Measurements from ENCODE around the gene NADSYN1. TPM values are rescaled to one million over a fixed set of nuclear protein-coding genes. Genes with fewer than 3 reads are reported as not detected.
A peak's percentile ranks its signal among the peaks of the same experiment; 100 is the strongest.

The NADSYN1 gene
- total and polyA plus RNA-seq, 2 of the 13 experiments (the other 11 are each of a cell fraction or from before 2014, with no cell fraction given) = 35.7 to 51.5 TPM

DNA sequence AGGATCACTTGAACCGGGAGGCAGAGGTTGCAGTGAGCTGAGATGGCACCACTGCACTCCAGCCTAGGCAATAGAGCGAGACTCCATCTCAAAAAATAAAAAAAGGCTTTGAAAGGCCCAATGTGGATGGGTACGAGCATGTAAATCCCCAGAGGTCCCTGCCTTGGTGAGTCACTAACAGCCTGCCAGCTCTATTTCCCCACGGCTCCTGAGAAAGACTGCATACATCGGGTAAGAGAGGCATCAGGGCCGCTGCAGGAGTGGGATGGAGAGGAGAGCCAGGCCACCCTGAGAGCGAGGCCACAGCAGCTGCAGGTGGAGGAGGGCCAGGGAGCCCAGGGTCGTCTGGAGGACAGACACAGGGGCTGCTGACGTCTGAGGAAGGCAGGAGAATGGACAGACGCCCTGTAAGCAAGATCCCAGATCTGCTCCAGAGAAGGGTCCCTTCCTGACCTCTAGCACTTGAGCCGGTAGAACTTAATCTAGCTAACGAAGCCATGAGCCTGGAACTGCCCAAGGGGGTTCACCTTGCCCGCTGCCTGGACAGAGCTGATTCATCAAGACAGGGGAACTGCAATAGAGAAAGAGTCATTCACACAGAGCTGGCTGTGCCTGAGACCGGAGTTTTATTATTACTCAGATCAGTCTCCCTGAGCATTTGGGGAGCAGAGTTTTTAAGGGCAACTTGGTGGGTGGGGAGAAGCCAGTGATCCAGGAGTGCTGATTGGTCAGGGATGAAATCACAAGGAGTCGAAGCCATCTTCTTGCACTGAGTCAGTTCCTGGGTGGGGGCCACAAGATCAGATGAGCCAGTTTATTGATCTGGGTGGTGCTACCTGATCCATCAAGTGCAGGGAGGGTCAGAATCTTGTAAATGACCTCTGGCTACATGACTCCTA is 90.1 kb downstream of the NADSYN1 start:
- in situ Hi-C loops (cut with HindIII; ENCODE audit: extremely low pct_ligation_motif_present, low pct_unique_long_range_greater_than_20kb) (no loop called here), intact Hi-C loops (cut with micrococcal nuclease; ENCODE audit: unreplicated experiment) (no loop called here)
- Histone ChIP-seq H3K9ac (ENCODE audit: insufficient read depth, low read depth, low read length) (no peak overlapping the region), H3K4me1 (ENCODE audit: insufficient read depth, low read length) (peaks cover 95% of the 10 kb centered on the region), H3K4me3 (replicated peaks in 1 of 3; ENCODE audit: insufficient read depth in 1 of 3, low read depth in 2 of 3, low read length in 3 of 3) (no peak overlapping the region), H3K27ac (ENCODE audit: extremely low read length, insufficient read depth, low read length) (no peak overlapping the region), H4K20me1 (ENCODE audit: insufficient read depth, low read length) (no peaks in the 10 kb centered on the region), H3K4me2 (ENCODE audit: low read depth, low read length) (no peak overlapping the region), H3K79me2 (ENCODE audit: insufficient read depth, low read length) (no peaks in the 10 kb centered on the region), H2AFZ (ENCODE audit: low read length) (no peak overlapping the region), H3K27me3 (ENCODE audit: control insufficient read depth in 1 of 2, insufficient read depth in 2 of 2, low read length in 2 of 2) (no peaks in the 10 kb centered on the region), H3K36me3 (replicated peaks in 1 of 2; ENCODE audit: control insufficient read depth in 1 of 2, insufficient read depth in 2 of 2, low read length in 2 of 2) (no peaks in the 10 kb centered on the region), H3K9me3 (ENCODE audit: low read length) (no peaks in the 10 kb centered on the region)
- FAIRE-seq (no peak), DNase-seq (ENCODE audit: low spot score) (no peak), ATAC-seq (no peak)
- POLR2A ChIA-PET = interaction anchor here (1.9 kb wide), 1 partner anchor 9 kb away, joined by 7 read pairs; no protein-coding TSS in a partner anchor
- TF ChIP-seq BORCS8-MEF2B (CRISPR knock-in tag; IDR thresholded peaks at IDR 0.05) (no peak), SPEN (CRISPR knock-in tag; IDR thresholded peaks at IDR 0.05; ENCODE audit: low read depth) (0 out of 2 replicates have a peak, but pooled peaks have one; percentile 12), FOXC1 (CRISPR knock-in tag; IDR thresholded peaks at IDR 0.05; ENCODE audit: borderline replicate concordance) (no peak)
- TF ChIP-seq, protein P1, sequence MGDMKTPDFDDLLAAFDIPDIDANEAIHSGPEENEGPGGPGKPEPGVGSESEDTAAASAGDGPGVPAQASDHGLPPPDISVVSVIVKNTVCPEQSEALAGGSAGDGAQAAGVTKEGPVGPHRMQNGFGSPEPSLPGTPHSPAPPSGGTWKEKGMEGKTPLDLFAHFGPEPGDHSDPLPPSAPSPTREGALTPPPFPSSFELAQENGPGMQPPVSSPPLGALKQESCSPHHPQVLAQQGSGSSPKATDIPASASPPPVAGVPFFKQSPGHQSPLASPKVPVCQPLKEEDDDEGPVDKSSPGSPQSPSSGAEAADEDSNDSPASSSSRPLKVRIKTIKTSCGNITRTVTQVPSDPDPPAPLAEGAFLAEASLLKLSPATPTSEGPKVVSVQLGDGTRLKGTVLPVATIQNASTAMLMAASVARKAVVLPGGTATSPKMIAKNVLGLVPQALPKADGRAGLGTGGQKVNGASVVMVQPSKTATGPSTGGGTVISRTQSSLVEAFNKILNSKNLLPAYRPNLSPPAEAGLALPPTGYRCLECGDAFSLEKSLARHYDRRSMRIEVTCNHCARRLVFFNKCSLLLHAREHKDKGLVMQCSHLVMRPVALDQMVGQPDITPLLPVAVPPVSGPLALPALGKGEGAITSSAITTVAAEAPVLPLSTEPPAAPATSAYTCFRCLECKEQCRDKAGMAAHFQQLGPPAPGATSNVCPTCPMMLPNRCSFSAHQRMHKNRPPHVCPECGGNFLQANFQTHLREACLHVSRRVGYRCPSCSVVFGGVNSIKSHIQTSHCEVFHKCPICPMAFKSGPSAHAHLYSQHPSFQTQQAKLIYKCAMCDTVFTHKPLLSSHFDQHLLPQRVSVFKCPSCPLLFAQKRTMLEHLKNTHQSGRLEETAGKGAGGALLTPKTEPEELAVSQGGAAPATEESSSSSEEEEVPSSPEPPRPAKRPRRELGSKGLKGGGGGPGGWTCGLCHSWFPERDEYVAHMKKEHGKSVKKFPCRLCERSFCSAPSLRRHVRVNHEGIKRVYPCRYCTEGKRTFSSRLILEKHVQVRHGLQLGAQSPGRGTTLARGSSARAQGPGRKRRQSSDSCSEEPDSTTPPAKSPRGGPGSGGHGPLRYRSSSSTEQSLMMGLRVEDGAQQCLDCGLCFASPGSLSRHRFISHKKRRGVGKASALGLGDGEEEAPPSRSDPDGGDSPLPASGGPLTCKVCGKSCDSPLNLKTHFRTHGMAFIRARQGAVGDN (CRISPR knock-in tag; IDR thresholded peaks at IDR 0.05) = peak; percentile 35; the same call in 1 of the 2 replicates
- WGBS (ENCODE audit: low lambda C conversion rate) = 86% methylated on average over 11 of the region's 15 CpGs
- BruUV-seq (replicated peaks) = no TSS peak
- CTCF ChIA-PET (ENCODE audit: low intra/inter-chr PET ratio, low total read pairs) = no interaction called here
